GM12865 (cell line): ENCODE results near the gene KAT2A.
A peak's percentile ranks its signal among the peaks of the same experiment; 100 is the strongest.
"Not testable (repeated sequence)": the region's sequence is repeated elsewhere in the genome, so short reads cannot be mapped to it uniquely, and the experiment has no call there.

Source experiments
- DNase-seq: peaks from one replicate; pipeline ENCODE4 v3.0.0; 2010; ENCODE audit warnings: low read depth
- H3K4me3 ChIP-seq: 2 replicates; pipeline ENCODE4 v1.5.1; 2011; ENCODE audit warnings: mild to moderate bottlenecking, low read depth, low read length, control low read depth
- TF ChIP-seq, protein P1 (sequence below): IDR thresholded peaks from 2 replicates; pipeline ENCODE4 v1.5.1; 2011; ENCODE audit warnings: low read length, control low read depth, low read depth, inconsistent platforms; ENCODE audit not compliant: insufficient read depth; ENCODE audit errors: missing control alignments

KAT2A gene

DNA sequence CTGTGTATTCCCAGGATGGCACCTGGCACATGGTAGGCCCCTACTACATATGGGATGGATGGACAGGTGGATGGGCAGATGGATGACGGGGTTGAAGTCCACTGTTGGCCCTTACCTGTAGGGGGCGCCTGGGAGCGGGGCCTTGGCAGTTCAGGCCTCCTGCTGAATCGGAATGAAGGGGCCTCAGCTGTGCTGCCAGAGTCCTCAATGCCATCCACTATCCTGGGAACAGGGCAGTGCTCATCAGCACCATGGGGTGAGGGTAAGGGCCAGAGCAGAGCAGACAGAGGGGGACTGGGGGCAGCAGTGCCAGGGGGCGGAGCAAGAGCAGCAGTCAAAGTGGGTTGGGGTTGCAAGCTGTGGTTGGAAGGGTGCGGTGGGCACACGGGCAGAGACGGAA lies 41.9 kb upstream of the KAT2A start:
- peak; percentile 51 for DNase-seq
- no peak overlapping the region for H3K4me3 ChIP-seq
- TF ChIP-seq, protein P1, sequence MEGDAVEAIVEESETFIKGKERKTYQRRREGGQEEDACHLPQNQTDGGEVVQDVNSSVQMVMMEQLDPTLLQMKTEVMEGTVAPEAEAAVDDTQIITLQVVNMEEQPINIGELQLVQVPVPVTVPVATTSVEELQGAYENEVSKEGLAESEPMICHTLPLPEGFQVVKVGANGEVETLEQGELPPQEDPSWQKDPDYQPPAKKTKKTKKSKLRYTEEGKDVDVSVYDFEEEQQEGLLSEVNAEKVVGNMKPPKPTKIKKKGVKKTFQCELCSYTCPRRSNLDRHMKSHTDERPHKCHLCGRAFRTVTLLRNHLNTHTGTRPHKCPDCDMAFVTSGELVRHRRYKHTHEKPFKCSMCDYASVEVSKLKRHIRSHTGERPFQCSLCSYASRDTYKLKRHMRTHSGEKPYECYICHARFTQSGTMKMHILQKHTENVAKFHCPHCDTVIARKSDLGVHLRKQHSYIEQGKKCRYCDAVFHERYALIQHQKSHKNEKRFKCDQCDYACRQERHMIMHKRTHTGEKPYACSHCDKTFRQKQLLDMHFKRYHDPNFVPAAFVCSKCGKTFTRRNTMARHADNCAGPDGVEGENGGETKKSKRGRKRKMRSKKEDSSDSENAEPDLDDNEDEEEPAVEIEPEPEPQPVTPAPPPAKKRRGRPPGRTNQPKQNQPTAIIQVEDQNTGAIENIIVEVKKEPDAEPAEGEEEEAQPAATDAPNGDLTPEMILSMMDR, result peak; percentile 66

DNA sequence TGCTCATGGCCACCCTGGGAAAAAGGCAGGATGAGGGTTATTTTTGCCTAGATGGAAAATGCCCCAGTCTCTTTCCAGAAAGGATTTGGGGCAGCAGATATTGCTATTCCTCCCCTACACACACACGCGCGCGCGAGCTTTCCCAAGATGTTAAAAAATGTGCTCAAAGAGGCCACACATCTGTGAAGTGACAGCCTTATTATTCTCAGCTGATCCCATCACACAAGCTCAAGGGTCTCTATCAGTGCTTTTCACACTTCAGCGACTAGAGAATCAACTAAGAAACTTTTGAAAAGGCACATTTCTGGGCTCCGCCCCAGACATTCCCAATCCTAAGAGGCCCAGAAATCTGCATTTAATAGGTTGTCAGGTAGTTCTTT lies 39.4 kb upstream of the KAT2A start:
- TF ChIP-seq, protein P1, result no peak
- H3K4me3 ChIP-seq, result no peak overlapping the region
- no peak for DNase-seq

DNA sequence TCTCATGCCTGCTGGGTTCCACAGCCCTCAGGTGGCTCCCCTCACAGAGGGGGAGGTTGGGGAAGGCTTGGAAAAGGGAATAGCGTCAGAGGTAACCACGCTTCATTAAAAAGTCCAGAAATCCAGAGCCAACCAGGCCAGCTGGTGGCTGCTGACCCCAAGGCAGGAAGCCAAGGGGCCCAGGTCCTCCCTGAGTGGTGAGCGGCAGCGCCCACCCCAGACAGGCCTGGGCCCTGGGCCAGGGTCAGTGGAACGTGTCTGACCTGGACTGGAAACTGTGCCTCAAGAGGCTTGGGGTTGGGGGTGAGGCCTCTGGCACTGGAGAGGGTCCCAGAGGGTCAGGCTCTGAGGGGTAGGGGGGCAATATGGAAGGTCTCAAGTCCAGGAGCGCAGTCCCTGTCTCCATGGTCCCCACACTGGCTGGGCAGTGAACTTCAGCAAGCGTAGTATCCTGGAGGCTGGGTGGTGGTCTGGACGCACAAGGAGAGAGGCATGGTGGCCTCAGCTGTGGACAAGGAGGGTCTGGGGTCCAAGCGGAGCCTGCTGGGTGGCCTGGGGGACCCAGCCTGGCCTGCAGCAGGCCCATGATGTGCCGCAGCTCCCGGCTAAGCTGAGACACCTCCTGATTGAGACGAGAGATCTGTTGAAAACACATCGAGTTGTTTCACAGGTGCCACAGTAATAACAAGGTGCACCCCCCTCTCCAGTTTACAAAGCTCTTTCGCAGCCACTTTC lies 38.8 kb upstream of the KAT2A start:
- H3K4me3 ChIP-seq, result no peak overlapping the region
- no peak for DNase-seq
- TF ChIP-seq, protein P1, result no peak

DNA sequence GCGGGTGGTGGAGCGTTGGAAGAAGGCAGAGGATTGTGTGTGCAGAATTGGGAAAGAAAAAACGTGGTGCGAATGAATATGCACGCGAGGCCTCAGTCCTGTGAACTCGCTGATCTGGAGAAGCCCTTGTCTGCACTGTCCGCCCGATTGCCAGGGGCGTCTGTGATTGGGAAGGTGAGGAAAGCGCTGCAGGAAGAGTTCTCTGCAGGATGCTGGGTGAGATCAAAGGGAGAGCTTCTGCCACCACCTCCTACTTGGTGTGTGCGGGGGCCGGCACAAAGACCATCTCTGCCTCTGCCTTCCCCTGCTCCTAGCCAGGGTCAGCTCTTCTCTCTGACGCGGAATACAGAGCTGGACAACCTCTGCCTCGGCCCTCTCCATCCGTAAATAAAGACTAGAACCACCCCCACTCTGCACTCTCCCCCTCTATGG lies 34.5 kb upstream of the KAT2A start:
- TF ChIP-seq, protein P1, result no peak
- peak overlapping the region; percentile 50 for H3K4me3 ChIP-seq
- DNase-seq, result no peak

DNA sequence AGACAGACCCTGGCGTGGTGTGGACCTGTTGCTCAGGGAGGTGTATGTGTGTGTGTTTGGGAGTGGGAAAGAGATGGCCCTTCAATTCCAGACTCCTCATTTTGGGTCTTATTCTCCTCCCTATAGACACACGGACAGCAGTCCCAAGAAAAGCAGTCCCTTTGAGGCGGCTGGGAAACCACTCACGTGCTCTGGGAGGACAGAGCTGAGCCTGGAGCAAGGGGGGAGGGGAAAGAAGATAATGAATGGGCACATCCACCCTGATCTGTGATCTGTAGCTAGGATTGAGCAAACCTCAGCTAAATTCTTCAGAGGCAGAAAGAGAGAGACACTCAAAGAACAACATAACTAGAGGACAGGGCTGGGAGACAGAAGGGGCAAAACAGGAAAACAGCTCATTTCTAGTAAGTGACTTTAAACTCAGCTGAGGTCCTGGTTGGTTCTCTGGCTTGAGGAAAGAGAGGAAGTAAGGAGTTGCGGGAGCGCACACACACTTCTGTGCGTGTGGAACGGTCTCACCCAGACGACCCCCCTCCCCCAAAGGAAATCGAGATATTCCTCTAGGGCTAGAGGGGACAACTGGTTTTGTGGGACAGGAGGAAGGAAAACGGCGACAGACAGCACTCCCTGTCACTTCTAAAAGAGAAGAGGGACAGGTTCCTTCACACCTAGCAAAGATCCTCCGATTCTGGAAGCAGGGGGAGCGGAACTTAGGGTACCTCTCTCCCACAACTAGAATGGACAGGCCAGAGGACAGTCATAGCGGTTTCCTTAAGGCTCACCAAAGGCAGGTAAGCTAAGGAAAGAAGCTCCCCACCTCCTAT lies 33.0 kb upstream of the KAT2A start:
- peak; percentile 27 for DNase-seq
- TF ChIP-seq, protein P1, result no peak
- H3K4me3 ChIP-seq, result peak overlapping the region; percentile 89

DNA sequence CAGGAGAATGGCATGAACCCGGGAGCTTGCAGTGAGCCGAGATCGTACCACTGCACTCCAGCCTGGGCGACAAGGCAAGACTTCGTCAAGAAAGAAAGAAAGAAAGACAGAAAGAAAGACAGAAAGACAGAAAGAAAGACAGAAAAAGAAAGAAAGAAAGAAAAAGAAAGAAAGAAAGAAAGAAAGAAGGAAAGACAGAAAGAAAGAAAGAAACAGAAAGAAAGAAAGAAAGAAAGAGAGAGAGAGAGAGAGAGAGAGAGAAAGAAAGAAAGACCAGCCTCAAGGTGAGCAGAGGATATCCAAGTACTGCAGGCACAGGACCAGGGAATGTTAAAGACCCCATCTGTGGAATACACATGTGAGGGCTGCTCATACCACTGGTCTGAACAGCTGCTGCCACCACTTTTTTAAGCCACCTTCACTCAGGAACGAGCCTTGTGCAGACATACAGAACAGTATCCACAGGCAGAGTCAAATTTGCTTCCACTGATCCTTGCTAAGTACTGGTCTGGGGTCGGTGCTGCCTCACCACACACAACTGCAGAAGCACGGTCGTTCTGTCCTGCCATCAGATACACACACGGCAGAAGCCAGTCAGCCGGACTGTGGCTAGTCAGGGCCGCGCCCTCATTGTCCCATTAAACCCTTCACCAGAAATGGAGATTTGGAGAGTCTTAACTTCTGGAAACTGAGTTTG lies 25.9 kb upstream of the KAT2A start:
- no peak for DNase-seq
- H3K4me3 ChIP-seq, result no peak overlapping the region
- TF ChIP-seq, protein P1, result no peak

DNA sequence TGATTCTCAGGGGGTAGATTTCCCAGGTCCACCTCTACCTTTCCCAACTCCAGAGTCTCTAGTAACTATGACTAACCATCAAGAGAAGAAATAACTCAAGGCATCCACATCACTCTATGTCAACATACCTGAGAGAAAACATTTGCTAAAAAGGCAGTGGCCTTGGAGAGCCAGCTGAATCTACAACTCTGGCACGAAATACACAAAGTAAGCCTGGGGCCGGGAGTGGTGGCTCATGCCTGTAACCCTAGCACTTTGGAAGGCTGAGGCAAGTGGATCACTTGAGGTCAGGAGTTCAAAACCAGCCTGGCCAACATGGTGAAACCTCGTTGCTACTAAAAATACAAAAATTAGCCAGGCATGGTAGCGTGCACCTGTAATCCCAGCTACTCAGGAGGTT lies 22.0 kb upstream of the KAT2A start:
- H3K4me3 ChIP-seq, DNase-seq: not testable (repeated sequence)
